Left ventricle myocardium inferior (tissue), 1 donor: ENCODE measurements around the gene SEPTIN10. TPM values are rescaled to one million over a fixed set of nuclear protein-coding genes. Genes with fewer than 3 reads are reported as not detected.
"Not testable (repeated sequence)": the region's sequence is repeated elsewhere in the genome, so short reads cannot be mapped to it uniquely, and the experiment has no call there.

Source experiments
- DNase-seq: peaks from one replicate; pipeline ENCODE4 v3.0.0-alpha.2; 2020
- H3K27ac ChIP-seq: fragments of 200-600 bp; replicated peaks from 2 replicates; pipeline ENCODE4 v1.8.0; 2021
- H3K27me3 ChIP-seq: fragments of 200-600 bp; 2 replicates; pipeline ENCODE4 v1.8.0; 2021; ENCODE audit warnings: low read depth
- H3K36me3 ChIP-seq: fragments of 200-600 bp; 2 replicates; pipeline ENCODE4 v1.8.0; 2021
- H3K4me1 ChIP-seq: fragments of 200-600 bp; 2 replicates; pipeline ENCODE4 v1.8.0; 2021
- H3K4me3 ChIP-seq: fragments of 200-600 bp; 2 replicates; pipeline ENCODE4 v1.8.0; 2021; ENCODE audit warnings: mild to moderate bottlenecking, moderate library complexity
- H3K9me3 ChIP-seq: fragments of 200-600 bp; replicated peaks from 2 replicates; pipeline ENCODE4 v1.8.0; 2021
- CTCF ChIP-seq: fragments of 200-600 bp; IDR thresholded peaks from 2 replicates; pipeline ENCODE4 v1.8.0; 2021; ENCODE audit warnings: antibody characterized with exemption, mild to moderate bottlenecking, borderline replicate concordance
- intact Hi-C: fragments of 100-400 bp; cut with micrococcal nuclease; formaldehyde crosslinking; loops from one replicate; pipeline ENCODE4 v1.11.0; 2022
- total RNA-seq: library from RNA; stranded (reverse); fragmentation: NEBNext Ultra II Directional; extraction: Animal tissue kit (Norgen Biotek cat#: 25700); gene quantifications from one replicate; pipeline ENCODE4 v1.2.1, GENCODE V29; 2021
- donor health status: DM: no; HTN: yes; CAD: no; lungs with severe emphysema.

The SEPTIN10 gene
- total RNA-seq, 1 donor from 2014 or later, result 55.4 TPM

DNA sequence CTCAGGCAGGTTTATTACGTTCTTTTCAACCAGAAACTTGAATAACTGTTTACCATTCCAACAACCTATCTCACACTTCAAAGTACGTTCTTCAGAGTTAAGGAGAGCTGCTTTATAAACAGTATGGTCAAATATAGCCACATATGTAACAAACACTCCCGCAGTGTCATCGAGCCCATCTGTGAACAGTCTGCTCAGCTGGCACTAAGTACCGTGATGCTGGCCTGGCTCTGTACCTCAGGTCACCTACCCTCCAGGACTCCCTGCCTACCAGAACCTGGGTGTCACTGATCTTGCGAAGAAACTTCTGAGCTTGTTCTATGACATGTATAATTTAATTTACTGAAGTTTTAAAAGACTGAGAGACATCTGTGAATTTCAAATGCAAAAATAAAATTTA is 71.4 kb downstream of the SEPTIN10 start:
- no peak for DNase-seq
- intact Hi-C loops, result loop anchor here (10.0 kb wide), 1 partner anchor 72 kb away; the partner anchor contains the start of genes SEPTIN10 and SOWAHC
- H3K4me3 ChIP-seq, result no peak overlapping the region
- TF ChIP-seq CTCF, result no peak
- H3K27ac ChIP-seq, result no peak overlapping the region
- peaks cover 11% of the 10 kb centered on the region for H3K36me3 ChIP-seq
- H3K9me3 ChIP-seq, result no peaks in the 10 kb centered on the region
- H3K27me3 ChIP-seq, result no peaks in the 10 kb centered on the region
- no peaks in the 10 kb centered on the region for H3K4me1 ChIP-seq

GRCh38 chr2:109538546-109538945 is 75.2 kb downstream of the SEPTIN10 start:
- H3K4me1 ChIP-seq, result peaks cover 7% of the 10 kb centered on the region
- H3K36me3 ChIP-seq, result no peaks in the 10 kb centered on the region
- DNase-seq, result no peak
- no peaks in the 10 kb centered on the region for H3K9me3 ChIP-seq
- H3K4me3 ChIP-seq, result no peak overlapping the region
- intact Hi-C loops, result no loop called here
- TF ChIP-seq CTCF, result no peak
- no peaks in the 10 kb centered on the region for H3K27me3 ChIP-seq
- H3K27ac ChIP-seq, result no peak overlapping the region

GRCh38 chr2:109537565-109538222 is 76.1 kb downstream of the SEPTIN10 start:
- intact Hi-C loops, result no loop called here
- Histone ChIP-seq H3K27ac (no peak overlapping the region), H3K4me3 (no peak overlapping the region), H3K4me1 (peaks cover 7% of the 10 kb centered on the region), H3K9me3 (no peaks in the 10 kb centered on the region), H3K36me3 (no peaks in the 10 kb centered on the region), H3K27me3 (no peaks in the 10 kb centered on the region)
- no peak for DNase-seq
- TF ChIP-seq CTCF, result no peak

DNA sequence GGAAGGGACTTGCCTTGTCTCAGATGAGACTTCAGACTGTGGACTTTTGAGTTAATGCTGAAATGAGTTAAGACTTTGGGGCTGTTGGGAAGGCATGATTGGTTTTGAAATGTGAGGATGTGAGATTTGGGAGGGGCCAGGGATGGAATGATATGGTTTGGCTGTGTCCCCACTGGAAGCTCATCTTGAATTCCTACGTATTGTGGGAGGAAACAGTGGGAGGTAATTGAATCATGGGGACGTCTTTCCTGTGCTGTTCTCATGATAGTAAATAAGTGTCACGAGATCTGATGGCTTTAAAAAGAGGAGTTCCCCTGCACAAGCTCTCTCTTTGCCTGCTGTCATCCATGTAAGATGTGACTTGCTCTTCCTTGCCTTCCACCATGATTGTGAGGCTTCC is 77.2 kb downstream of the SEPTIN10 start:
- H3K4me1 ChIP-seq, DNase-seq, H3K9me3 ChIP-seq, H3K27ac ChIP-seq, H3K36me3 ChIP-seq, intact Hi-C loops, H3K4me3 ChIP-seq, H3K27me3 ChIP-seq: not testable (repeated sequence)

- Histone ChIP-seq H3K36me3 (no peaks in the 10 kb centered on the region), H3K4me3 (no peak overlapping the region), H3K4me1 (peaks cover 19% of the 10 kb centered on the region), H3K27ac (no peak overlapping the region), H3K27me3 (no peaks in the 10 kb centered on the region), H3K9me3 (no peaks in the 10 kb centered on the region)
- no peak for DNase-seq
- intact Hi-C loops, result no loop called here
- TF ChIP-seq CTCF, result no peak
These were observed 78.4 kb downstream of the SEPTIN10 start for GRCh38 chr2:109535217-109535946.

- Histone ChIP-seq H3K4me1 (peaks cover 30% of the 10 kb centered on the region), H3K9me3 (no peaks in the 10 kb centered on the region), H3K36me3 (no peaks in the 10 kb centered on the region), H3K27me3 (no peaks in the 10 kb centered on the region), H3K27ac (no peak overlapping the region), H3K4me3 (no peak overlapping the region)
- no peak for TF ChIP-seq CTCF
- intact Hi-C loops, result no loop called here
- DNase-seq, result no peak
These were observed 79.9 kb downstream of the SEPTIN10 start for GRCh38 chr2:109533823-109534222.
